Measurements from ENCODE around the gene NDE1. TPM values are rescaled to one million over a fixed set of nuclear protein-coding genes. Genes with fewer than 3 reads are reported as not detected.

The NDE1 gene
- total and polyA plus RNA-seq, 9 of the 15 experiments (the other 6 are each of a cell fraction or from before 2014, with no cell fraction given) = 3.1 to 59.9 (median 30.0) TPM

GRCh38 chr16:15701367-15701766 lies 51.3 kb downstream of the NDE1 start:
- no peak overlapping the region for H3K4me2 ChIP-seq (ENCODE audit: insufficient read depth, low read length)
- no peaks in the 10 kb centered on the region for H3K9me3 ChIP-seq (replicated peaks; ENCODE audit: control insufficient read depth, insufficient read depth, low read depth, low read length)
- H3K27ac ChIP-seq (ENCODE audit: extremely low read depth, low read depth, low read length) = no peak overlapping the region
- intact Hi-C loops (cut with micrococcal nuclease) (no loop called here), in situ Hi-C loops (cut with MboI) (loop anchor here (10.0 kb wide), 1 partner anchor 277 kb away; no protein-coding TSS in a partner anchor)
- CTCF ChIA-PET (ENCODE audit: low intra/inter-chr PET ratio) = no interaction called here
- no peak for TF ChIP-seq TRIM28 (IDR thresholded peaks at IDR 0.05)
- no peak for TF ChIP-seq ZKSCAN1 (IDR thresholded peaks at IDR 0.05; ENCODE audit: low read depth, low read length)
- no peak for TF ChIP-seq EGR1 (conservative IDR thresholded peaks at IDR 0.05)
- TF ChIP-seq SAFB (IDR thresholded peaks at IDR 0.05; ENCODE audit: borderline replicate concordance, low read depth, low read length) = no peak
- H3K36me3 ChIP-seq (ENCODE audit: control insufficient read depth, insufficient read depth, low read length) = peaks cover 62% of the 10 kb centered on the region; the same call in 2 of the 3 replicates
- H2AFZ ChIP-seq (ENCODE audit: low read depth, low read length) = no peak overlapping the region
- no peak for ATAC-seq
- no peaks in the 10 kb centered on the region for H4K20me1 ChIP-seq (replicated peaks; ENCODE audit: control insufficient read depth, insufficient read depth, low read length)
- H3K9ac ChIP-seq (ENCODE audit: insufficient read depth in 1 of 2, low read depth in 2 of 2, low read length in 2 of 2) = no peak overlapping the region
- DNase-seq (ENCODE audit: extremely low read depth in 1 of 4, low spot score in 3 of 4) = no peak
- H3K27me3 ChIP-seq (ENCODE audit: control insufficient read depth in 2 of 2, insufficient read depth in 2 of 2, low read length in 2 of 2) = no peaks in the 10 kb centered on the region
- no peaks in the 10 kb centered on the region for H3K9me1 ChIP-seq (ENCODE audit: control insufficient read depth, insufficient read depth, low read length)
- POLR2A ChIA-PET = interaction anchor here (1.3 kb wide), 1 partner anchor 41 kb away, joined by 5 read pairs; no protein-coding TSS in a partner anchor
- H3K4me3 ChIP-seq = no peak overlapping the region
- H3K79me2 ChIP-seq (ENCODE audit: control insufficient read depth, insufficient read depth, low read length) = no peaks in the 10 kb centered on the region
- WGBS (ENCODE audit: insufficient coverage, low coverage, missing lambda C conversion rate) = 88% methylated on average over 6 of the region's 6 CpGs
- FAIRE-seq = no peak
- BruUV-seq (replicated peaks) = TSS peak; percentile 21
- H3K4me1 ChIP-seq (replicated peaks in 1 of 2; ENCODE audit: control insufficient read depth in 2 of 2, insufficient read depth in 2 of 2, low read length in 2 of 2) = no peaks in the 10 kb centered on the region

- no peak overlapping the region for H2AFZ ChIP-seq (ENCODE audit: low read depth, low read length)
- no peaks in the 10 kb centered on the region for H3K79me2 ChIP-seq (ENCODE audit: control insufficient read depth, insufficient read depth, low read length)
- H3K9ac ChIP-seq (ENCODE audit: insufficient read depth in 1 of 2, low read depth in 2 of 2, low read length in 2 of 2) = no peak overlapping the region
- no peaks in the 10 kb centered on the region for H3K9me3 ChIP-seq (replicated peaks; ENCODE audit: control insufficient read depth, insufficient read depth, low read depth, low read length)
- DNase-seq (ENCODE audit: extremely low read depth in 1 of 4, low spot score in 3 of 4) = no peak
- ATAC-seq = no peak
- H3K9me1 ChIP-seq (ENCODE audit: control insufficient read depth, insufficient read depth, low read length) = no peaks in the 10 kb centered on the region
- BruUV-seq (replicated peaks) = no TSS peak
- intact Hi-C loops (cut with micrococcal nuclease) (no loop called here), in situ Hi-C loops (cut with MboI) (loop anchor here (10.0 kb wide), 1 partner anchor 277 kb away; no protein-coding TSS in a partner anchor)
- FAIRE-seq = no peak
- WGBS (ENCODE audit: insufficient coverage, low coverage, missing lambda C conversion rate) = 78% methylated on average over 11 of the region's 11 CpGs
- H3K27ac ChIP-seq (ENCODE audit: extremely low read depth, low read depth, low read length) = no peak overlapping the region
- no peaks in the 10 kb centered on the region for H3K4me1 ChIP-seq (replicated peaks in 1 of 2; ENCODE audit: control insufficient read depth in 2 of 2, insufficient read depth in 2 of 2, low read length in 2 of 2)
- H3K36me3 ChIP-seq (ENCODE audit: control insufficient read depth, insufficient read depth, low read length) = peaks cover 55% of the 10 kb centered on the region; the same call in 2 of the 3 replicates
- H3K27me3 ChIP-seq (ENCODE audit: control insufficient read depth in 2 of 2, insufficient read depth in 2 of 2, low read length in 2 of 2) = no peaks in the 10 kb centered on the region
- POLR2A ChIA-PET = interaction anchor here (1.0 to 1.3 kb wide), 2 partner anchors 11 to 42 kb away, joined by 4 to 5 read pairs; no protein-coding TSS in a partner anchor
- H4K20me1 ChIP-seq (replicated peaks; ENCODE audit: control insufficient read depth, insufficient read depth, low read length) = no peaks in the 10 kb centered on the region
- TF ChIP-seq SRF (CRISPR knock-in tag; IDR thresholded peaks at IDR 0.05) = no peak
- TF ChIP-seq RBM34 (IDR thresholded peaks at IDR 0.05; ENCODE audit: borderline replicate concordance, insufficient read depth, low read length) = no peak
- TF ChIP-seq CC2D1A (IDR thresholded peaks at IDR 0.05) = no peak
- TF ChIP-seq ZNF217 (CRISPR knock-in tag; IDR thresholded peaks at IDR 0.05) = no peak
- TF ChIP-seq E2F5 (CRISPR knock-in tag; IDR thresholded peaks at IDR 0.05) = no peak
- 0 out of 2 replicates have a peak, but pooled peaks have one; percentile 22 for TF ChIP-seq C11orf30 (IDR thresholded peaks at IDR 0.05; ENCODE audit: low read depth)
- TF ChIP-seq MXI1 (IDR thresholded peaks at IDR 0.05; ENCODE audit: low read depth, low read length) = no peak
- TF ChIP-seq DNMT1 (IDR thresholded peaks at IDR 0.05) = no peak
- TF ChIP-seq DMBX1 (CRISPR knock-in tag; IDR thresholded peaks at IDR 0.05; ENCODE audit: borderline replicate concordance) = no peak
- peak; percentile 22; the same call in 1 of the 2 replicates for TF ChIP-seq NFE2 (IDR thresholded peaks at IDR 0.05; ENCODE audit: low read depth)
- H3K4me3 ChIP-seq = no peak overlapping the region
- CTCF ChIA-PET (ENCODE audit: low intra/inter-chr PET ratio) = no interaction called here
- no peak overlapping the region for H3K4me2 ChIP-seq (ENCODE audit: insufficient read depth, low read length)
Measured at GRCh38 chr16:15701975-15702970, 52.2 kb downstream of the NDE1 start.
